H1 (cell line): ENCODE results near the gene INIP. TPM values are rescaled to one million over a fixed set of nuclear protein-coding genes. Genes with fewer than 3 reads are reported as not detected.

ENCODE experiments used
- TCF12 ChIP-seq: IDR thresholded peaks from 2 replicates; pipeline ENCODE4 v1.6.1; 2011; ENCODE audit warnings: low read depth, mild to moderate bottlenecking, low read length
- polyA plus RNA-seq, 7 experiments: library from polyadenylated mRNA; depleted of rRNA in 3 of 7; stranded (reverse) in 5 of 7; unstranded in 2 of 7; fragments of >200 nt in 5 of 7; fragments of 200-250 nt in 2 of 7; gene quantifications; 1 replicate in 5 of 7; 2 replicates in 1 of 7; 4 replicates in 1 of 7; pipeline versions ENCODE4 v1.2.1 to v1.2.3, GENCODE V29; 2011 to 2013; ENCODE audit warnings: missing spikeins in 2 of 7, mixed read lengths in 2 of 7
- total RNA-seq: library from RNA; stranded (reverse); fragmentation: NEBNext Ultra II Directional; extraction: Animal tissue kit (Norgen Biotek cat#: 25700); gene quantifications from 2 replicates; pipeline ENCODE4 v1.2.1, GENCODE V29; 2021

The INIP gene
- total and polyA plus RNA-seq, 2 of the 8 experiments (the other 6 are each of a cell fraction or from before 2014, with no cell fraction given): 10.7 to 18.3 TPM

DNA sequence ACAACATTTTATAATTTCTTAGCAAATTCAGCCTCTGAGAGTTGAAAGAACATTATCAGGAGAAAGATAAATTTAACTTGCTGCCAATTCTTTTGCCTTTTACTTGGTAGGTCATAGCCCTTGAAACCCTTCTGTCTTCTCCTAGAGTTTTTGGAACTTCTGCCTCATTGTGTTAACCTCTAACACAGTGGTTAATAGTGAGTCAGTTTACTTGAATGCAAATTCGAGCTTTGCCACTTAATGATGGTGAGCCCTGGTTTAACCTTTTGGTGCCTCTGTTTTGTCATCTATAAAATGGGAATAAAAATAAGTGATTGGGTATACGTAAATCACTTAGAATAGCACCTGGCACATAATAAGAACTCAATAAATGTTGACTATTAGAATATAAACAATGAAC, 1.8 kb upstream of the INIP start (continued):
- no peak for TF ChIP-seq TCF12
